ENCODE measurements around the gene ERLEC1. TPM values are rescaled to one million over a fixed set of nuclear protein-coding genes. Genes with fewer than 3 reads are reported as not detected.
A peak's percentile ranks its signal among the peaks of the same experiment; 100 is the strongest.

ERLEC1 gene
- total and polyA plus RNA-seq, 4 donors = 28.8 to 32.0 (median 30.4) TPM

DNA sequence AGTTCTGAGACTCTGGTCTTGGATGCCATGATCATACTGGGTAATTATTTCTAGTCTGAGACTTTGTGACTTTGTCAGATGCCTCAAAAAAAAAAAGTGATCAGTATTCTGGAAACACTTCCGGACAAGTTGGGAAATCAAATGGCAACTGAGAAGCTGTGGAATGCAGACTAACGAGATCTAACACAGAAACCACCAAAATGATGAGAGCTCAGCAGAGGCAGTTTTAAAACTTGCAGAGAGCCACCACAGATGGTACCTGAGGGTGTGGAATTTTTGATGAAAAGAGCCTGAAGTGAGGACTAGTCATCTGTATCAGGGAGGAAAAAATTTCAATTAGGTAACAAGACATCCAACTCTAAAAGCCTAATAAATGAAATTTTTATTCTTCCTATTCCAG lies 78.4 kb downstream of the ERLEC1 start (continued):
- TF ChIP-seq, protein P1, sequence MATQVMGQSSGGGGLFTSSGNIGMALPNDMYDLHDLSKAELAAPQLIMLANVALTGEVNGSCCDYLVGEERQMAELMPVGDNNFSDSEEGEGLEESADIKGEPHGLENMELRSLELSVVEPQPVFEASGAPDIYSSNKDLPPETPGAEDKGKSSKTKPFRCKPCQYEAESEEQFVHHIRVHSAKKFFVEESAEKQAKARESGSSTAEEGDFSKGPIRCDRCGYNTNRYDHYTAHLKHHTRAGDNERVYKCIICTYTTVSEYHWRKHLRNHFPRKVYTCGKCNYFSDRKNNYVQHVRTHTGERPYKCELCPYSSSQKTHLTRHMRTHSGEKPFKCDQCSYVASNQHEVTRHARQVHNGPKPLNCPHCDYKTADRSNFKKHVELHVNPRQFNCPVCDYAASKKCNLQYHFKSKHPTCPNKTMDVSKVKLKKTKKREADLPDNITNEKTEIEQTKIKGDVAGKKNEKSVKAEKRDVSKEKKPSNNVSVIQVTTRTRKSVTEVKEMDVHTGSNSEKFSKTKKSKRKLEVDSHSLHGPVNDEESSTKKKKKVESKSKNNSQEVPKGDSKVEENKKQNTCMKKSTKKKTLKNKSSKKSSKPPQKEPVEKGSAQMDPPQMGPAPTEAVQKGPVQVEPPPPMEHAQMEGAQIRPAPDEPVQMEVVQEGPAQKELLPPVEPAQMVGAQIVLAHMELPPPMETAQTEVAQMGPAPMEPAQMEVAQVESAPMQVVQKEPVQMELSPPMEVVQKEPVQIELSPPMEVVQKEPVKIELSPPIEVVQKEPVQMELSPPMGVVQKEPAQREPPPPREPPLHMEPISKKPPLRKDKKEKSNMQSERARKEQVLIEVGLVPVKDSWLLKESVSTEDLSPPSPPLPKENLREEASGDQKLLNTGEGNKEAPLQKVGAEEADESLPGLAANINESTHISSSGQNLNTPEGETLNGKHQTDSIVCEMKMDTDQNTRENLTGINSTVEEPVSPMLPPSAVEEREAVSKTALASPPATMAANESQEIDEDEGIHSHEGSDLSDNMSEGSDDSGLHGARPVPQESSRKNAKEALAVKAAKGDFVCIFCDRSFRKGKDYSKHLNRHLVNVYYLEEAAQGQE (IDR thresholded peaks at IDR 0.05) = no peak
- TF ChIP-seq HNF4A (conservative IDR thresholded peaks at IDR 0.05) (no peak), FOXA1 (IDR thresholded peaks at IDR 0.05) (no peak), HNF4G (IDR thresholded peaks at IDR 0.05) (no peak), JUND (IDR thresholded peaks at IDR 0.05) (no peak), GABPA (IDR thresholded peaks at IDR 0.05 in 1 of 2, conservative IDR thresholded peaks at IDR 0.05 in 1 of 2) (no peak), RAD21 (IDR thresholded peaks at IDR 0.05) (no peak), SP1 (IDR thresholded peaks at IDR 0.05) (no peak), NR2F2 (IDR thresholded peaks at IDR 0.05) (no peak)
- TF ChIP-seq, protein P2, sequence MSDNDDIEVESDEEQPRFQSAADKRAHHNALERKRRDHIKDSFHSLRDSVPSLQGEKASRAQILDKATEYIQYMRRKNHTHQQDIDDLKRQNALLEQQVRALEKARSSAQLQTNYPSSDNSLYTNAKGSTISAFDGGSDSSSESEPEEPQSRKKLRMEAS (IDR thresholded peaks at IDR 0.05) = no peak

DNA sequence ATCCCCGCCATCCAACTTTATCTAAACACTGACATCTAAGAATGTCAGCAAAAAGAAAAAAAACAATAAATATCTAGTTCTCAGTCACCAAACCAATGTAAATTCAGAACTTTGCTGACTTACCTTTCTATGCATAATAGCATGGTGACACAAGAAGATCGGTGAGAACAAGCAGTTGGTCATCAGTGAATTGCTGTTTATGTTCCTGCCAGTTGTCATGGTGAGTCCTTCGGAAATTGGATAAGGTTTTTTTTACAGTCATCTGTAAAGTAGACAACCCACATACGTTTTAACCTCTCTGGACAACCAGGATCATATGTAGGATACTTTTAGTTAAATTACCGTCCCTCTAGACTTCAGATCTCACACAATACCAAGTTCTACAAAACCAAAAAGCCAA lies 79.1 kb downstream of the ERLEC1 start:
- WGBS = 95% methylated on average over 5 of the region's 5 CpGs
- Histone ChIP-seq H3K4me1 (ENCODE audit: control insufficient read depth in 4 of 4, insufficient read depth in 4 of 4, low read length in 3 of 4) (peaks cover 0 to 4% (median 2%) of the 10 kb centered on the region in 4 donors), H3K9ac (ENCODE audit: low read depth in 1 of 2, low read length in 2 of 2) (no peak overlapping the region), H3K27ac (ENCODE audit: low read depth in 1 of 2, low read length in 2 of 2) (no peak overlapping the region), H3K36me3 (ENCODE audit: control insufficient read depth in 4 of 4, insufficient read depth in 3 of 4, low read depth in 1 of 4, low read length in 3 of 4) (peaks cover 6 to 23% (median 19%) of the 10 kb centered on the region in 4 donors), H3K27me3 (ENCODE audit: control insufficient read depth in 4 of 4, insufficient read depth in 4 of 4, low read length in 3 of 4) (no peaks in the 10 kb centered on the region), H3K9me3 (ENCODE audit: control insufficient read depth in 4 of 4, low read length in 3 of 4) (no peaks in the 10 kb centered on the region), H3K4me3 (ENCODE audit: low read depth in 1 of 3, low read length in 3 of 3) (no peak overlapping the region)
- TF ChIP-seq RAD21 (IDR thresholded peaks at IDR 0.05) = no peak
- TF ChIP-seq FOXA1 (IDR thresholded peaks at IDR 0.05) = no peak
- no peak for TF ChIP-seq SP1 (IDR thresholded peaks at IDR 0.05)
- TF ChIP-seq JUND (IDR thresholded peaks at IDR 0.05) = no peak
- TF ChIP-seq, protein P2 (IDR thresholded peaks at IDR 0.05) = no peak
- no peak for DNase-seq (ENCODE audit: low spot score)

GRCh38 chr2:53867169-53867568 lies 80.3 kb downstream of the ERLEC1 start:
- TF ChIP-seq ATF3 (IDR thresholded peaks at IDR 0.05) (no peak), GABPA (IDR thresholded peaks at IDR 0.05 in 1 of 2, conservative IDR thresholded peaks at IDR 0.05 in 1 of 2) (no peak), HNF4A (conservative IDR thresholded peaks at IDR 0.05) (peak; percentile 21 to 59), FOXA2 (IDR thresholded peaks at IDR 0.05) (no peak), RXRA (IDR thresholded peaks at IDR 0.05) (peak; percentile 47 to 89), SP1 (IDR thresholded peaks at IDR 0.05) (peak; percentile 36), RAD21 (IDR thresholded peaks at IDR 0.05) (peak in 1 of 2 donors; percentile 39), TAF1 (conservative IDR thresholded peaks at IDR 0.05) (no peak)
- Histone ChIP-seq H3K4me3 (ENCODE audit: low read depth in 1 of 3, low read length in 3 of 3) (no peak overlapping the region), H3K4me1 (ENCODE audit: control insufficient read depth in 4 of 4, insufficient read depth in 4 of 4, low read length in 3 of 4) (peaks cover 0 to 4% (median 2%) of the 10 kb centered on the region in 4 donors), H3K27ac (ENCODE audit: low read depth in 1 of 2, low read length in 2 of 2) (no peak overlapping the region), H3K36me3 (ENCODE audit: control insufficient read depth in 4 of 4, insufficient read depth in 3 of 4, low read depth in 1 of 4, low read length in 3 of 4) (peaks cover 6 to 25% (median 19%) of the 10 kb centered on the region in 4 donors), H3K9me3 (ENCODE audit: control insufficient read depth in 4 of 4, low read length in 3 of 4) (no peaks in the 10 kb centered on the region), H3K27me3 (ENCODE audit: control insufficient read depth in 4 of 4, insufficient read depth in 4 of 4, low read length in 3 of 4) (no peaks in the 10 kb centered on the region), H3K9ac (ENCODE audit: low read depth in 1 of 2, low read length in 2 of 2) (no peak overlapping the region)
- DNase-seq (ENCODE audit: low spot score) = no peak
- WGBS = 75% methylated on average over 5 of the region's 5 CpGs

Measured in liver (tissue), 9 donors.